Measurements from ENCODE around the gene BORA.
"Not testable (repeated sequence)": the region's sequence is repeated elsewhere in the genome, so short reads cannot be mapped to it uniquely, and the experiment has no call there.

Gene BORA

DNA sequence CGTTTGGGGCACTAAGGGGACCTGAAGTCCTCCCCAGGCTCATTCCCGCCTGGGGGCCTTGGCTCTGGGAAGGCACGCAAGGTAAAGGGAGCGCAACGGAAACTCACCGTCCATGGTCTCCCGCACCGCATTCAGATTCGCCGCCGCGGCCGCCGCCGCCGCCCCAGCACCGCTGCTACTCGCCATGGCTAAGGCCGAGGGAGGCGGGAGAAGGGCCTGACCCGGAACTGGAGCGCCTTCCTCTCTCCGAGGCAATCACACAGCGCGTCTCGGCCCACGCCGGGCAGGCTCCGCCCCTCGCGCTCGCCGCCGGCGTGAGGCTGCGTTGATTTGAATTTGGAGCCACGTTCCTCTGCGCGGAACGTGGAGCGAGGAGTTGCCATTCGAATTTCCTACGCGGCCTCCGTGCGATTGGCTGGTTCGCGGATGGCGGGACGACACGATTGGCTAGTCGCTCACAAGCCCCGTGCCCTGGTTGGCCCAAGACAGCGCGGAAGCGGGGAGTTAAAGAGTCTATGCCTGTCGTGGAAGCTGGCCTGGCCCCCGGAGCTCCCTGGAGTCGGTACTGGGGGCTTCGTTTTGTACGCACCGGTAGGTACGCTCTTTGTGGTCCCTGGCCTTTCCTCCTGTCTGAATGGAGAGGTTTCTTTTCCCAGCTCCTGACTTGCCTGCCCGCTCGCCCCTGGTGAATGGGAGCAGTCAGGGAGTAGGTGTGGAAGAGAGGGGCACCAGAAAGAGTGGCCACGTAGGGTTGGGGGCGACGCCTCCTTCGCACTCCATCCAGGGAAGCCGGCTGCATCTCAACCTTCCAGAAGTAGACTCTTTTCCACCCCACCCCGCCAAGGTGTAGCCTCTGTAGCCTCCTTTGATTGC is at the start of gene BORA, which contains the start of gene MZT1:
TSS of gene BORA (plus strand) at position 507 of the 873 bp plus-strand sequence. CDS start 1,018 bp downstream, outside the sequence.
TSS of gene MZT1 (minus strand) at position 213 of the 873 bp plus-strand sequence. CDS start at position 186, 27 bp downstream.
- DNase-seq, result peak; percentile 93

DNA sequence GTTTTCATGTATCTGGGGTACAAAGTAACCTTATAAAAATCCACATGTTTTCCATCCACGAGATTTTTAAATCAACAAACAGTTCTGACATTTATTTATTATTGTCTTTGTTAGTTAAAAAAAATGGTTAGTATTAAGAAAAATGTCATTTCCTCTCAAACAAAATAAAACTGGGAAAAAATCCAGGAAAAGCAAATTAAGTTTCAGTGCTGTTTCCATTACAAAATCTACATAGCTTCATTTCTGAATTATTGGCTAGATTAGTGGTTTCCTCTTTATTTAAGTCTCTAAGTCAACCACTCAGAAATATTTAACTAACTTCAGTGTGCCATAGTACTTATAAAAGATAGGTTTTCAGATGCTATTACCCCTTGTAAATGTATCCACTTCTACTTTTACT is 49.4 kb upstream of the BORA start:
- DNase-seq, result no peak

DNA sequence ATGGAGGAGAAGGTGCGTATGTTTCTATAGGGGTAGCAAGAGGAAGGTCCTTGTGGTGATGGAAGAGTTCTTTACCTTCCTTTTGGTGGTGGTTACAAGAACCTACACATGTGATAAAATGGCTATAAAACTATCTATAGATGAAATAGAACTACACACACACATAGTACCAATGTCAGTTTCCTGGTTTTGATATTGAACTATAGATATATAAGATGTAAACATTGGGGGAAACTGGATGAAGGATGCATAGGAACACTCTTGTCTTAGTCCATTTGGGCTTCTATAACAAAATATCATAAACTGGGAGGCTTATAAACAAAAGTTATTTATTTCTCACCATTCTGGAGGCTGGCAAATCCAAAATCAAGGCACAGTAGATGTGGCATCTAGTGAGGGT is 47.4 kb upstream of the BORA start:
- no peak for DNase-seq

DNA sequence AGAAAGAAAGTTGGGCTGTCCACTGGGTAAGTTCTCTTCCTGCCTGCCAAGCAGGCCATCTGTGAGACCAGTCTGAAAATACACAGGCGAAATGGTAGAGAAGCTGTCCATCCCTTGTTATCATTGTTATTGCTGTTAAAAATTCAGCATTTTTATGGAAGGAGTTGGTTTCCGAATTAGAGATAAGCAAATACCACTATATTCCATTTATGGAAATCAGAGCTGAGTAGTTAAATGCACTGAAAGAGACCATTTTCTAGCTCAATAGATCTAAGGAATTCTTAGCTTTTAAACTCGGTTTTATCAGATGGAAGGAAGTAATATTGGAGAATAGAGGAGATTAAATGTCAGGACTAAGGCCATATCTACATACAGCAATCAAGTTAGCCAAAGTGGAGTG is 41.0 kb upstream of the BORA start:
- DNase-seq, result no peak

DNA sequence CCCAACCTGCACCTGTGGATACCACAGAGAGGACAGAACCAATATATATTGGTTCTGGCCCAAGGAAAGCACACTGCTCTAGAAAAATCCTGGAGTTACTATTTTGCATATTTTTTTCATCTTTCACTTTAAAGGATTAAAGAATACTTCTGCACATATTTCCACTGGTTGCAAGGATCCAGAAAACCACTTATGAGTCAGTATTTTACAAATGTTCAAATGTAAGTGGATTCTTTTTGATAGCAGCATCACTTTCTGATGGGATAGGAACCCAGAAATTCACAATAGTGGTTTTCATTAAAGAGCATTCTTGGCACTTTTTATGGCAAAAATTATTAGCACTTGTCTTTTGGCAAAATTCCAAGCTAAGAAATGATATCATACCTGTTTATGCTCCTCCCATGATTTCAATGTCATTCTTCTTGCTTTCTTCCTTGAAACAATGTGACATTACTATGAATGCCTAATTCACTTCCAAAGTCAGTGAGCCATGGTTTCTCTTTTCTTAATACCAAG is 38.5 kb upstream of the BORA start:
- DNase-seq, result no peak

DNA sequence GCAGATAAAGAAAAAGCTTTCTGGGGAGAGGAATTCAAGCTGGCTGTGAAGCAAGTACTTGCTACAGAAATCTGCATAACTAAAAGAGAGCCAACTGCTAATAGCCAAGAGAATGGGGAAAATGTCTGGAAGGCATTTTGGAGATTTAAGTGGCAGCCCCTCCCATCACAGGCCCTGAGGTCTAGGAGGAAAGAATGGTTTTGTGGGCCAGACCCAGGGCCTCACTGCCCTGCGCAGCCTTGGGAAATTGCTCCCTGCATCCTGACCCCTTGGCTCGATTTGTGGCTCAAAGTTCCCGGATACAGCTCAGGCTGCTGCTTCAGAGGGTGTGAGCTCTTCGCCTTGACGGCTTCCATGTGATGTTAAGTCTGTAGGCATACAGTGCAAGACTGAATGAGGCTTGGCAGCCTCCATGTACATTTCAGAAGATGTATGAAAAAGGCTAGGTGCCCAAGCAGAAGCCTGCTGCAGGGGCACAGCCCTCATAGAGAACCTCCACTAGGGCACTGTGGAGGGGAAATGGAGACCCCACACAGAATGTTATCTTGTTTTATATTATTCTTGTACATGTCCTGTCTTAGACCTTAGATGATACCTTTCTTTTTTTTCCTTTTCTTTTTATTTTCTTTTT is 34.7 kb upstream of the BORA start:
- no peak for DNase-seq

DNA sequence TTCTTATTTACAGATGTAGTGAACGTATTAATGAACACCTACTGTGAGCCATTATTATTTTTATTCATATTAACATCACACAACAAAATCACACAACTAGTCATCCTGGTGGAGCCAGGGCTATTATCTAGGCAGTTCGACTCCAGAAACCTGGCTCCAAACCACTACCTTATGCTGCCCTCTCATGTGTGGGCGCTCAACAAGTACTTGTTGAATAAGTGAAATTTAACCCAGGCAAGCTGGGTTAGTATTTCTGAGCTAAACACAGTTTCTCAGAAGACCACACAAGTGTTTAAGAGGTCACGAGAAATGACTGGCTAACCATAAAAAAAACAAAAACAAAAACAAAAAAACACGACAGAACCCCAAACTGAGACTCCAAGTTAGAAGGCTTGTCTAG is 33.9 kb upstream of the BORA start:
- DNase-seq, result no peak

DNA sequence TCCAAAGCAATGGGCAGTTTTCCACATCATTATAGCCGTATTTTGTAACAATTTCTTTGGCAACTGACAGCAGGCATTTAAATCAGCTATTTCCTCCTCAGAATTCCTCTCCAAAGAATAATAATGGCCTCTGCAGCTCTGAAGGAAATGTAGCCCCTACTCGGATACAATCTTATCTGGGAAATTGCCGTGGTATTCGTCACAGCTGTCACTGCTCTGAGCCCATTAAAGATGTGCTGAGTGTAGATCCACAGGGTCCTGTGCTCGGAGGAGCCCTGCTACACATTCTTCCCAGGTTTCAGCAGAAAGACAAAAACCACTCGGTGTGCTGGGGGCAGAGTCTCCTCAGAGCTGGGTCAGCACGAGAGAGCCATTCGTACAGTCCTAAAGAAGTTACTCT is 33.4 kb upstream of the BORA start:
- DNase-seq, result no peak

DNA sequence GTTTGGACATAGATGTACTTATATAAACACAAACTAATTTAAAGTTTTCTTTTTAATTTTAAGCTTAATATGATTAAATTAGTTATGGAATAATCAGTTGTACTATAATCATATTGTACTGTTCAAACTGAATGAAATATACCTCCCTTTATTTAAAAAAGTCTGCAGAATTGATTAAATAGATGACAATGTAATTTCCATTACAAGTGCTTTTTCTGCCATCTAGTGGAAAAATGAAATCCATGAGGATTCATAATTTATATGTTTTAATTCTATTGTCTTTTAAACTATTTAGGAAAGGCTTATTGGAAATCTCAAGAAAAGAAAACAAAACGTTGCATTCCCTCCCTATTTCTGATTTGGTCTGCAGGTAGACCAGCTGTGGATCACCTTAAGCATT is 31.1 kb upstream of the BORA start:
- DNase-seq, result no peak

DNA sequence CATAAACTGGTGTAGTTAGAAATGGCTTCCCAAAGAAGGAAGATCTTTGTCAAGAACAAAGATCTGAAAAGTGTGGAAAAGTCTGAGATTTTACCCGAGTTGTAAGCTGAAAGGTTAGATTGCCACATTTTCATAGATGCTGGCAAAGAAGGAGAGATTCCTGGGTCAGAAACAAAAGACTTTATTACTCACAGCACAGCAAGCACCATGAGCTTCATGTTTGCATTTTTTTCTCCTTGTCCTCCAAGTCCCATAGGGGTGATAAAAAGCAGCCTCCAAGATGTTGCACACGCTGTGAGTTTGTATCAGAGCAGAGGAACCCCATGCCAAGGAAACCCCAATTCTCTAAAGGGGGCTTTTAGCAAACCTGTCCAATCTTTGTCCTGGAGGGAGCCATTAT is 29.6 kb upstream of the BORA start:
- DNase-seq, result no peak

DNA sequence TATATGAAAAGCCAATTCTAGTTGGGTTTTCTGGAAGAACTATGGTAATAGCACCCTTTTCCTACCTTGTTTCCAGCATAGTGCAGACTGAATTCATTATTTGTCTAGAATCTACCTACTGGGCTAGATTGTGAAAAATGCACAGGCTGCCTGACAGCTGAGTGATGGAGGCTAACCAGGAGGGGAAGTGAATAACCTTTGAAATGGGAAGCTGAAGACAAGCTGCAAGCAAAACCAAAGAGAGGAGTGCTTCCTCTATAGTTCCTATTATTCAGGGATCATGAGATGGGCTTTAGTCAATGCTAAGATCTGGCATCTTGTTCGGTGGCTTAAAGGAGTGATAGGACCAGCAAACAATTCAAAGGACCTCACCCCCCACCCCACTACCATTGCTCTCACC is 27.2 kb upstream of the BORA start:
- no peak for DNase-seq

DNA sequence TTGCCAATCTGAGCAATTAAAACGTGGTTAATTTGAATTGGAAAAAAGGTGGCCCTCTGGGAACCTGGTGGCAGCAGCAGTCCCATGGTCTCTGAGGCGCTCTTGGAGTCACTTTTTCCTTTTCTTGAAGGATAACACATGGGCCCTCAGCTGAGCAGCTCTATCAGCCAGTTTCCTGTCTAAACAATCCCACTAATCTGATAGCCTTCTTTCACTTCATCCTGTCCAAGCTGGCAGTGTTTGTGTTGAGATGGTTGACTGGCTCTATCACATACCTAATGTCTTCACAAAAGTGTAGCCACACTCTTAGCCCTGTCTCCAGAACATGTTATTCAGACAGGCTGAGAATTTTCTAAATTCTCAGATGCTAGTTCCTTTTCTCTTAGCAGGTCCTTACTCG is 10.9 kb upstream of the BORA start:
- DNase-seq, result no peak

DNA sequence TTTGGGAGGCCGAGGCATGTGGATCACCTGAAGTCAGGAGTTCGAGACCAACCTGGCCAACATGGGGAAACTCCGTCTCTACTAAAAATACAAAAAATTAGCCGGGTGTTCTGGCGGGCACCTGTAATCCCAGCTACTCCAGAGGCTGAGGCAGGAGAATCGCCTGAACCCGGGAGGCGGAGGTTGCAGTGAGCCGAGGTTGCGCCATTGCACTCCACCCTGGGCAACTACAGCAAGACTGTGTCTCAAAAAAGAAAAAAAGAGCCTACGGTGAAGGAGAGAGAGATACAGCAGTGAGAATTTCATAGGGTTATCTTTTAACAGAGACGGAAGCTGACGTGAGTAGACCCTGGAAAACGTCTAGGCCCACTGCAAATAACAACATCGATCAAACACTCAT is 1.5 kb upstream of the BORA start:
- not testable (repeated sequence) for DNase-seq

DNA sequence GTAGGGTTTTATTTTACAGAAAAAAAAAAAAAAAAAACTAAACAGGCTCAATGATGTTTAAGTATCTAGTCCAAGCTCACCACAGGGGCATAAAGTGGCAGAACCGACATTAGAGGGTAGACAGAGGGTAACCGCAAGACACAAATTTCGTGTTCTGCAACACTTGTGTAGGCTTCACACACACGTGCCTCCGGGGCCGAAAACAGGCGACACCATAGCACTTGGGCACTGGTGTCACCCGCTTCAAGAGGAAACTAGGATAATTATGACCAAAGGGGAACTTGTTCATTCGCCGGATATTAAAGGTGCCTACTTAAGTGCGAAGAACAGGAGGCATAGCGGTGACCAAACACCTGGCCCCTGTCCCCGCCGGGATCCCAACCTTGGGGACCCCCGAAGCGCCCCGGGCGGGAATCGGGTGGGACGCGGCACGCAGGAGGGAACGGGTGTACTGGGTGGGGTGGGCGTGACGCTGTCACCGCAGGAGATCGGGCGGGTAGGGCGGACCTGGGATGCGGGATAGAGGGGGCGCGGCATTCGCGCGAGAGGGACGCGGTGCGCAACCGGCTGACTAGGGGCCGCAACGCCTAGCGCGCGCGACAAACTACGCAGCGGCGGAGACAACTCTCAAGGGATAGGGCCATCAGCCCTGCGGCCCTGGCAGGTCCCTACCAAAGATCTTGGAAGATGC is 852 bp upstream of the BORA start:
- no peak for DNase-seq

DNA sequence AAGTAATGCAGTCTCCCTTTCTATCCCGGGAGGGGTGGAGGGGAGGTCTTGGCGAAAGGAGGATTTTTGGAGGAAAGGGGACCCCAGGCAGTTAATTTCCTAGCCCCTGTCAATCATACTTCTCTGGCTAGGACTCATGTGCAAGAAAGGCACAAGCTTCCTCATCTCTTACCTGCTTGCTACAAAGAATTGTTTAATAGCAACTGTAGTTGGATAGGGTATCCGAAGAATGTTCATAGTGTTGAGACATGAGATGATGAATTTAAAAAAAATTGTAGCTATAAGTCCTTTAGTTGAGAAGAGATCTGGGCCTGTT is 525 bp downstream of the BORA start:
- DNase-seq, result no peak

DNA sequence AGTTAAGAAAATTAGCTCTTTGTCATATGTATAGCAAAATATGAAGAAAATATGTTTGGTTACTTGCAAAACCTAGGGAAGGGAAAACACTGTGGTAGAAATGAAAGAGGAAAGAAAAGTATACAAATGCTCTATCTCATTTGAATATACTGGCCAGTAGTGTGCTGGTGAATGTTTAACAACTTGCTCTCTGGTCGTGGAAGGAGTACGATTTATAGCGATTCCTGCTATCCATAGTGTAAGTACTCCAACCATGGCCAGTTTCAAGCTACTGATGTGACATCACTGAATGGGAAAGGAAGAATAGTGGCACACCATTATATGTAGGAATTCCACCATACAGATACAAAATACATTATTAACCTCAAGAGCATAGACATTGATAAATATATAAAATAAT is 9.3 kb downstream of the BORA start:
- DNase-seq, result no peak

DNA sequence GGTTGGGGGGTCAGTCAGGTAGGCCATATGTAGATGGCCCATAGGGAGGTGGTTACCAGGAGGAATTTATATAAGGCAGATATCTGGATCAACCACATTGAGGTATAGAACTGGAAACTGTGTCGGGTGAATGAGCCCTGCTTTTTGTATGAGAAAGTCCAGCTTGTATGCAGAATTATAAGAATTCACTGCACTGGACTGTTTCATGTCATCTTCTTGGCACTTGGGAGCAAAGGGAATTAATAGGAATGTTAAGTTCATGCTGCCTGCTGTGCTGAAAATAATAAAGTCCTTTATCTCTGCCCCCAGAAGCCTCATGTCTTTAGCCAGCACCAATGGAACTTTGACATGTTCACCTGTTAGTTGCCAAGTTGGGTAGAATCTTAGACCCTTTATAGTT is 12.3 kb downstream of the BORA start:
- DNase-seq, result no peak

DNA sequence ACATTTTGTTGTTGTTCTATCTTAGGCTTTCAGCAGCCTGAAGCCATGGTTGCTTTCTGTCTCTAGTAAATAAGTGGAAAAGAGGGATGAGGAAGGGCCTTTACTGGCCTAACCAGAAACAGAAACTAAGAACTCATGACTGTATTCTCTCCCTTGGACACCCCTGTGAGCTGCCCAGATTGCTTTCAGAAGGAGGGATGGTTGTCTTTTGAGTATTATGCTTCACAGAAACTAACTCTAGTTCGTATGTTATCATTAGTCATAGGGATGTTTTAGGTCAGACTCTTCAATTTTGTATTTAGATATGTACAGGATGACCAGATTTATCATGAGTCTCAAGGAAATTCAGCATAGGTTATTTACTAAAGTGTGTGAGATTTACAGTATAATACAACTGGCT is 17.5 kb downstream of the BORA start:
- no peak for DNase-seq

DNA sequence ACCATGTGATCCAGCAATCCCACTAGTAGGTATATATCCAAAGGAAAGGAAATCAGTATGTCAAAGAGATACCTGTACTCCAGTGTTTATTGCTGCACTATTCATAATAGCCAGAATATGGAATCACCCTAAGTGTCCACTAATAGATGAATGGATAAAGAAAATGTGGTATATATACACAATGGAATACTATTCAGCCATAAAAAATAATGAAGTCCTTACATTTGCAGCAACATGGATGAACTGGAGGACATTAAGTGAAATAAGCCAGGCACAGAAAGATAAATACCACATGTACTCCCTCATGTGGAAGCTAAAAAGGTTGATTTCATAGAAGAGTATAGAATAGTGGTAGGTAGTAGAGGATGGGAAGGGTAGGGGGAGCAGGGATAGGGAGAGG is 23.5 kb downstream of the BORA start:
- no peak for DNase-seq

DNA sequence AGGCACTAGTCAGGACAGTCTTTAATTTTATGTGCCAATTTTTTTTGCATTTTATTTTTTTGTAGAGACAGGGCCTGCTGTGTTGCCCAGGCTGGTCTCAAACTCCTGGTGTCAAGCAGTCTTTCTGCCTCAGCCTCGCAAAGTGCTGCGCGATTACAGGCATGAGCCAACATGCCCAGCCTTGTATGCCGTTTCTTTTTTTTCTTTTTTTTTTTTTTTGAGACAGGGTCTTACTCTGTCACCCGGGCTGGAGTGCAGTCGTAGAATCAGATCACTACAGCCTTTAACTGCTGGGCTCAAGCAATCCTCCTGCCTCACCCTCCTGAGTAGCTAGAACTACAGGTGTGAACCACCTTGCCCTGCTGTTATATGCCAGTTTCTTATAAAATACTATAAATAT is 26.4 kb downstream of the BORA start:
- no peak for DNase-seq

DNA sequence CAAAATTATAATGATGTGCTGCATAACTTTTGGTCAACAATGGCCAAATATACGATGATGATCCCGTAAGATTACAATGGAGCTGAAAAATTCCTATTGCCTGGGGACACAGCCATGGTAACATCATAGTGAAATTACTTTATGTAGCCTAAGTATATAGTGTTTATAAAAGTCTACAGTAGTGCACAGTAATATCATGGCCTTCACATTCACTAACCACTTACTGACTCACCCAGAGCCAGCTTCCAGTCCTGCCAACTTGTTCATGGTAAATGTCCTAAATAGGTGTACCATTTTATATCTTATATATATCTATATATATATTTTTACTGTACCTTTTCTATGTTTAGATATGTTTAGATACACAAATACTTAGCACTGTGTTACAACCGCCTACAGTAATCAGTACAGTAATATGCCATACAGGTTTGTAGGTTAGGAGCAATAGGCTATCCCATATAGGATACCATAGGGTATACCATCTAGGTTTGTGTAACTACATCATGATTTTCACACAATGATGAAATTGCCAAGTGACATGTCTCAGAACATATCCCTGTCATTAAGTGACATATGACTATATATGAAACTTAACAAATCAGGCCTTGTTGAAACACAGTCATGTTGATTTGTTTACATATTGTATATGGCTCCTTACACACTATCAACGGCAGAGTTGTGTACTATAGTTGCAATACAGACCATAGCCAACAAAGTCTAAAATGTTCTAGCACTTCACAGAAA is 30.2 kb downstream of the BORA start:
- DNase-seq, result no peak

DNA sequence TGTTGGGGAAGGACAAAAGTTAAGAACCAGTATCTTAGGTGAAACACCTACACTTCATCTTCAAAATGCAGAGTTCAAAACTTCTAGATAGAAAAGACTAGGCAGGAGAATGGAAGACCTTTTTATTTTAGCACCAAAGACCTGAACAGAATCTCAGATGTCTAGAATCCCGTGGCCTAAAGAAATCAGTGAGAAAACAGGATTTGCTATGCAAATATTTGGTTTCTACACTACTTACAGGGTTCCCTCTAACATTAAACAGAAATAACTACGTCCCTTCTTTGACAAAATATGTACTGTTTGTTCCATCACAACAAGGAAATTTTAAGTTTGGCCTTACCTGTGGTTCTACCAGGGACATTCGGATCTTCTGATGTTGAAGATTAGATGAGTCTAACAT is 32.5 kb downstream of the BORA start:
- no peak for DNase-seq

DNA sequence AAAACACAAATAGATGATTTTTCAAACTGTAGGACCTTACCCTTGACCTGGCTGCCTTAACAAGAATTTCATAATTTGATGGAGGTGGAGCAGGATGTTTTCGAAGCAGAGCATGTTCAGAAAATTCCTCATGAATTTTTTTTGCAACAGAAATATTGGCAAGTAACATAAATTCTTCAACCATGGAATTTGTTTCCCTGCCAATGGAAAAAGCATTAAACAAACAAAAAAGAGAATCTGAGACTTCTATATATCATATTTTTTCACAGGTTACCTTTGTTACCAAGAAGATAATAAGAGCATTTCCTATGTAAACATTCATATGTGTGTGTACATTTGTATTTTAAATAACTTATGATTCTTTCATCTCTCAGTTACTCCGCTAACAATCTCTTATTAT is 35.7 kb downstream of the BORA start:
- DNase-seq, result no peak
